ENCODE measurements around the gene IMPA2. TPM values are rescaled to one million over a fixed set of nuclear protein-coding genes. Genes with fewer than 3 reads are reported as not detected.
"Not testable (repeated sequence)": the region's sequence is repeated elsewhere in the genome, so short reads cannot be mapped to it uniquely, and the experiment has no call there.

IMPA2 gene
- polyA plus RNA-seq (2012; ENCODE audit: missing spikeins), result 12.7 TPM

- no peak for TF ChIP-seq TAF1 (IDR thresholded peaks at IDR 0.05; ENCODE audit: borderline replicate concordance, low read depth, low read length)
- FAIRE-seq (peak; percentile 74), DNase-seq (ENCODE audit: insufficient read length) (no peak)
Observed at GRCh38 chr18:11981192-11981542, at the start of gene IMPA2. Gene IMPA2 (plus strand): TSS chr18:11981507. CDS start chr18:11981670, 163 bp downstream.

- no peak for DNase-seq (ENCODE audit: insufficient read length)
- no peak for FAIRE-seq
- TF ChIP-seq POLR2AphosphoS5 (IDR thresholded peaks at IDR 0.05; ENCODE audit: low read depth, low read length) (no peak), TAF1 (IDR thresholded peaks at IDR 0.05; ENCODE audit: borderline replicate concordance, low read depth, low read length) (no peak), POLR2A (IDR thresholded peaks at IDR 0.05; ENCODE audit: low read depth, low read length) (no peak)
Observed at GRCh38 chr18:11932393-11932792, 48.9 kb upstream of the IMPA2 start.

- TF ChIP-seq TAF1 (IDR thresholded peaks at IDR 0.05; ENCODE audit: borderline replicate concordance, low read depth, low read length), result no peak
- no peak for TF ChIP-seq POLR2AphosphoS5 (IDR thresholded peaks at IDR 0.05; ENCODE audit: low read depth, low read length)
- no peak for TF ChIP-seq POLR2A (IDR thresholded peaks at IDR 0.05; ENCODE audit: low read depth, low read length)
- FAIRE-seq (peak; percentile 94), DNase-seq (ENCODE audit: insufficient read length) (peak; percentile 45)
Observed at GRCh38 chr18:11937874-11938478, 43.3 kb upstream of the IMPA2 start.

- TF ChIP-seq POLR2AphosphoS5 (IDR thresholded peaks at IDR 0.05; ENCODE audit: low read depth, low read length) (no peak), POLR2A (IDR thresholded peaks at IDR 0.05; ENCODE audit: low read depth, low read length) (no peak), TAF1 (IDR thresholded peaks at IDR 0.05; ENCODE audit: borderline replicate concordance, low read depth, low read length) (no peak)
- no peak for DNase-seq (ENCODE audit: insufficient read length)
- no peak for FAIRE-seq
Observed at GRCh38 chr18:11940956-11941355, 40.4 kb upstream of the IMPA2 start.

- DNase-seq (ENCODE audit: insufficient read length) (no peak), FAIRE-seq (no peak)
- TF ChIP-seq POLR2A (IDR thresholded peaks at IDR 0.05; ENCODE audit: low read depth, low read length) (no peak), TAF1 (IDR thresholded peaks at IDR 0.05; ENCODE audit: borderline replicate concordance, low read depth, low read length) (no peak), POLR2AphosphoS5 (IDR thresholded peaks at IDR 0.05; ENCODE audit: low read depth, low read length) (no peak)
Observed at GRCh38 chr18:11943551-11943950, 37.8 kb upstream of the IMPA2 start.

GRCh38 chr18:11944252-11944651 lies 37.1 kb upstream of the IMPA2 start:
- TF ChIP-seq TAF1 (IDR thresholded peaks at IDR 0.05; ENCODE audit: borderline replicate concordance, low read depth, low read length), result no peak
- no peak for TF ChIP-seq POLR2AphosphoS5 (IDR thresholded peaks at IDR 0.05; ENCODE audit: low read depth, low read length)
- TF ChIP-seq POLR2A (IDR thresholded peaks at IDR 0.05; ENCODE audit: low read depth, low read length), result no peak
- no peak for FAIRE-seq
- DNase-seq (ENCODE audit: insufficient read length), result no peak

- no peak for DNase-seq (ENCODE audit: insufficient read length)
- TF ChIP-seq POLR2A (IDR thresholded peaks at IDR 0.05; ENCODE audit: low read depth, low read length) (no peak), POLR2AphosphoS5 (IDR thresholded peaks at IDR 0.05; ENCODE audit: low read depth, low read length) (no peak), TAF1 (IDR thresholded peaks at IDR 0.05; ENCODE audit: borderline replicate concordance, low read depth, low read length) (no peak)
- no peak for FAIRE-seq
Observed at GRCh38 chr18:11944786-11945185, 36.5 kb upstream of the IMPA2 start.

GRCh38 chr18:11945834-11946659 lies 35.3 kb upstream of the IMPA2 start:
- DNase-seq (ENCODE audit: insufficient read length), result not testable (repeated sequence)

GRCh38 chr18:11946756-11947155 lies 34.6 kb upstream of the IMPA2 start:
- DNase-seq (ENCODE audit: insufficient read length) (no peak), FAIRE-seq (no peak)
- TF ChIP-seq TAF1 (IDR thresholded peaks at IDR 0.05; ENCODE audit: borderline replicate concordance, low read depth, low read length) (no peak), POLR2A (IDR thresholded peaks at IDR 0.05; ENCODE audit: low read depth, low read length) (no peak), POLR2AphosphoS5 (IDR thresholded peaks at IDR 0.05; ENCODE audit: low read depth, low read length) (no peak)

More at GRCh38 chr18:11945834-11946659, 35.3 kb upstream of the IMPA2 start:
- FAIRE-seq, result not testable (repeated sequence)

GRCh38 chr18:11947214-11948191 lies 33.8 kb upstream of the IMPA2 start:
- no peak for TF ChIP-seq TAF1 (IDR thresholded peaks at IDR 0.05; ENCODE audit: borderline replicate concordance, low read depth, low read length)
- no peak for TF ChIP-seq POLR2AphosphoS5 (IDR thresholded peaks at IDR 0.05; ENCODE audit: low read depth, low read length)
- TF ChIP-seq POLR2A (IDR thresholded peaks at IDR 0.05; ENCODE audit: low read depth, low read length), result no peak
- FAIRE-seq (peak; percentile 79), DNase-seq (ENCODE audit: insufficient read length) (peak; percentile 36)

GRCh38 chr18:11948852-11949523 lies 32.3 kb upstream of the IMPA2 start:
- FAIRE-seq (no peak), DNase-seq (ENCODE audit: insufficient read length) (no peak)
- no peak for TF ChIP-seq POLR2A (IDR thresholded peaks at IDR 0.05; ENCODE audit: low read depth, low read length)
- no peak for TF ChIP-seq TAF1 (IDR thresholded peaks at IDR 0.05; ENCODE audit: borderline replicate concordance, low read depth, low read length)
- TF ChIP-seq POLR2AphosphoS5 (IDR thresholded peaks at IDR 0.05; ENCODE audit: low read depth, low read length), result no peak

All from GM12892 (cell line).